ENCODE results near the gene MAD1L1. TPM values are rescaled to one million over a fixed set of nuclear protein-coding genes. Genes with fewer than 3 reads are reported as not detected.
"Not testable (repeated sequence)": the region's sequence is repeated elsewhere in the genome, so short reads cannot be mapped to it uniquely, and the experiment has no call there.

Gene MAD1L1
- total and polyA plus RNA-seq, 2 of the 4 experiments (the other 2 are of a cell fraction): 29.0 to 40.9 TPM

DNA sequence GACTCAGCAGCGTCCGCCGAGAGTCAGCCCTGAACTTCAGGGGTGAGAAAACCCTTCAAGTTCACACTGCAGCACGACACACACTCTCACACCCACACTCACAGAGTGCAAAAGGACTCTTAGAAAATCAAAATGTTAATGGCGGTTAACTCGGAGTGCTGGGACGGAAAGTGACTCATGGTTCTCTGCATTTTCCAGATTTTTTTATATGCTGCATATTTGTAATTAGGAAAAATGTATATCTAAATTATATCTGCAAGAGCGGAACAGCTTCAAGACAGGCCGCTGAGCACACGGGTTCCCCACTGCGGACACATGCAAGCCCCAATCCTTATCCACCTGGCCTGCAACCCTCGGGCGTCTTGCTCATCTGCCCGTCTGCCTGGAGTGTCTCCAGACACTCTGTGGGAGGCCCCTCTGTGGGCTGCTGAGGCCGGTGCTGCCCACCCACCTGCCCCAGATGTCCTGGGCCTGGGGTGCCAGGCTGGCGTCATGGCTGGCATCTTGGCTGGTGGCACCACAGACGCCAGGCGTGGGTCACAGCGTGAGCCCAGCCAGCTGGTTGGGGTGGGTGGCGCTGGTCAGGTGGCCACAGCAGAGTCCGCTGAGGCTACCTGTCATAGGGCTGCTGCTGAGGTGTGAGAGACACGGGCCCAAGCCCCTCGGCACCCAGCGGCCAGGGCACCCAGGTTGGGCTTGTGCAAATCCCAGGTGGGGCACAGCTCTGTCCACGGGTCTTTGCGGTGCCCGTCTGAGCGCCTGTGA, 407.7 kb downstream of the MAD1L1 start:
- H3K18ac ChIP-seq (ENCODE audit: low read depth, low read length); H3K23ac ChIP-seq (ENCODE audit: low read depth, low read length); H3K56ac ChIP-seq (ENCODE audit: extremely low read depth, insufficient read depth, low read length); BruUV-seq (replicated peaks); H3K9me3 ChIP-seq (ENCODE audit: control insufficient read depth, insufficient read depth, low read length); CTCF ChIA-PET; dilution Hi-C loops (cut with HindIII; ENCODE audit: low sequenced_read_pairs, unreplicated experiment); H3K27ac ChIP-seq (ENCODE audit: insufficient read depth, low read length); DNase-seq; H4K5ac ChIP-seq (ENCODE audit: low read depth, low read length); H2BK15ac ChIP-seq (ENCODE audit: low read depth, low read length); H2AK9ac ChIP-seq (replicated peaks; ENCODE audit: low read depth, low read length, poor library complexity); H3K4me1 ChIP-seq (ENCODE audit: control insufficient read depth, insufficient read depth, low read length); intact Hi-C loops (cut with micrococcal nuclease); ATAC-seq (ENCODE audit: low read depth); H3K27me3 ChIP-seq (ENCODE audit: control insufficient read depth, insufficient read depth, low read length); H3K14ac ChIP-seq (replicated peaks; ENCODE audit: low read depth, low read length); H3K4me2 ChIP-seq (ENCODE audit: low read depth, low read length); H2BK120ac ChIP-seq (ENCODE audit: low read depth, low read length); H4K91ac ChIP-seq (ENCODE audit: insufficient read depth, low read depth, low read length); H3K9me1 ChIP-seq (ENCODE audit: insufficient read depth, low read length); in situ Hi-C loops (cut with MboI; ENCODE audit: low sequenced_read_pairs); H4K8ac ChIP-seq (ENCODE audit: low read depth in 2 of 2, low read length in 2 of 2); POLR2A ChIA-PET (ENCODE audit: unreplicated experiment); H2BK20ac ChIP-seq (ENCODE audit: low read depth, low read length); H2AK5ac ChIP-seq (ENCODE audit: low read depth, low read length); H3K4me3 ChIP-seq (ENCODE audit: insufficient read depth, low read depth, low read length); H3K79me1 ChIP-seq (ENCODE audit: low read depth in 1 of 2, low read length in 2 of 2); H4K20me1 ChIP-seq (ENCODE audit: insufficient read depth, low read length); H2BK5ac ChIP-seq (ENCODE audit: low read depth, low read length, poor library complexity, severe bottlenecking); H3K4ac ChIP-seq (ENCODE audit: low read depth, low read length); H3K36me3 ChIP-seq (ENCODE audit: control insufficient read depth, insufficient read depth, low read length); H3K9ac ChIP-seq (ENCODE audit: low read depth, low read length); H2AFZ ChIP-seq (replicated peaks; ENCODE audit: low read length, poor library complexity): not testable (repeated sequence)
- no CpG with 5 or more reads among the region's 28 CpGs for WGBS, 2 experiments (ENCODE audit: extremely low coverage in 2 of 2, insufficient read length in 1 of 2)

DNA sequence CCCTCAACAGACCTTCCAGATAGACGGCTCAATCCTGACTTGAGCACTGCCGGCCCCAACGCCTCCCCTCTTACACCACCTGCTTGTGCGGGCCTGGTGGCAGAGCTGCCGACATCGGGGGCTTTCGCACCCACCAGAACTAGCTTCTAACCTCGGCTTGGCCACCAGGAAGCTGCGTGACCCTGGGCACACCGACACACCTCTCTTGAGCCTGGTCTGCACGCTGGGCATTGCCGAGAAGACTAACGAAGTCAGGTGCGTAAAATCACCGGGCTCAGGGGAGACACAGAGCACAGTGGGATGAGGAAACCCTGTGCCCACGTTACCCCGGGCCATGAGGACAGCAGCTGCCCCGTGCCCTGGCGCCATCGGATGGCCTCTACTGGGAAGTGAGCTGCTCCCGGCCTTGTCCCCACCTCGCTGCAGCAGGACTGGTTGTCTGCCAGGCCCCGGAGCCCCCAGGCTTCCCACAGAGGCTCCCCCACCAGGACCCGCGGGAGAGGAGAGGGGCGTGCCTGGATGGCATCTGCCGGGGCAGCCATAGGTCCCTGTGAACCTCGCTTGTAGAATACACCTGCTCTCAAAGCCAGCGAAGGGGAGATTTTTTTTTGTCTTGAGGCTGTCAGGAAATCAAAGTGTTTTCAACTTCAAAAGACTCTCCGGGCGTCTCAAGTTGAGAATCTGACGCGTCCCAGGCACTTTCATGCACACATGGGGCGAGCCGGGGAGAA, 408.4 kb downstream of the MAD1L1 start:
- H3K79me1 ChIP-seq (ENCODE audit: low read depth in 1 of 2, low read length in 2 of 2); H2AK5ac ChIP-seq (ENCODE audit: low read depth, low read length); POLR2A ChIA-PET (ENCODE audit: unreplicated experiment); H3K9me1 ChIP-seq (ENCODE audit: insufficient read depth, low read length); H4K8ac ChIP-seq (ENCODE audit: low read depth in 2 of 2, low read length in 2 of 2); H3K4me2 ChIP-seq (ENCODE audit: low read depth, low read length); H3K9me3 ChIP-seq (ENCODE audit: control insufficient read depth, insufficient read depth, low read length); H3K4ac ChIP-seq (ENCODE audit: low read depth, low read length); H3K27me3 ChIP-seq (ENCODE audit: control insufficient read depth, insufficient read depth, low read length); CTCF ChIA-PET; H3K4me3 ChIP-seq (ENCODE audit: insufficient read depth, low read depth, low read length); H3K4me1 ChIP-seq (ENCODE audit: control insufficient read depth, insufficient read depth, low read length); ATAC-seq (ENCODE audit: low read depth); H3K56ac ChIP-seq (ENCODE audit: extremely low read depth, insufficient read depth, low read length); BruUV-seq (replicated peaks); DNase-seq; H4K20me1 ChIP-seq (ENCODE audit: insufficient read depth, low read length); H3K27ac ChIP-seq (ENCODE audit: insufficient read depth, low read length); H4K91ac ChIP-seq (ENCODE audit: insufficient read depth, low read depth, low read length); dilution Hi-C loops (cut with HindIII; ENCODE audit: low sequenced_read_pairs, unreplicated experiment); H3K9ac ChIP-seq (ENCODE audit: low read depth, low read length); H2BK5ac ChIP-seq (ENCODE audit: low read depth, low read length, poor library complexity, severe bottlenecking); H3K18ac ChIP-seq (ENCODE audit: low read depth, low read length); H2BK120ac ChIP-seq (ENCODE audit: low read depth, low read length); H2AFZ ChIP-seq (replicated peaks; ENCODE audit: low read length, poor library complexity); H4K5ac ChIP-seq (ENCODE audit: low read depth, low read length); in situ Hi-C loops (cut with MboI; ENCODE audit: low sequenced_read_pairs); intact Hi-C loops (cut with micrococcal nuclease); H3K36me3 ChIP-seq (ENCODE audit: control insufficient read depth, insufficient read depth, low read length); H2BK15ac ChIP-seq (ENCODE audit: low read depth, low read length); H2BK20ac ChIP-seq (ENCODE audit: low read depth, low read length); H3K14ac ChIP-seq (replicated peaks; ENCODE audit: low read depth, low read length); H3K23ac ChIP-seq (ENCODE audit: low read depth, low read length); H2AK9ac ChIP-seq (replicated peaks; ENCODE audit: low read depth, low read length, poor library complexity): not testable (repeated sequence)
- 96% methylated on average over 7 of the region's 35 CpGs; no CpG with 5 or more reads in 1 of the 2 experiments for WGBS, 2 experiments (ENCODE audit: extremely low coverage in 2 of 2, insufficient read length in 1 of 2)
